Heart right ventricle (tissue), 16 donors: Measurements from ENCODE around the gene EHHADH. TPM values are rescaled to one million over a fixed set of nuclear protein-coding genes. Genes with fewer than 3 reads are reported as not detected.

ENCODE experiments used
- ATAC-seq, 8 donors: fragments of 200-7000 bp; cut with Tn5 transposase; one replicate each; pipeline ENCODE4 v1.9.1; 2020; ENCODE audit warnings: mild to moderate bottlenecking in 8 of 8, moderate library complexity in 8 of 8, moderate number of reproducible peaks in 1 of 8
- DNase-seq, 2 donors: peaks; one replicate each; pipeline ENCODE4 v3.0.0-alpha.2; 2020
- H3K27ac ChIP-seq, 10 donors: fragments of 200-600 bp; sonication (generic) in 2 of 10; one replicate each; pipeline versions ENCODE4 v1.5.0 to v1.8.0; 2020 to 2022; ENCODE audit warnings: mild to moderate bottlenecking in 3 of 10
- H3K27me3 ChIP-seq, 7 donors: fragments of 200-600 bp; one replicate each; pipeline ENCODE4 v1.8.0; 2021 to 2022; ENCODE audit warnings: mild to moderate bottlenecking in 2 of 7
- H3K36me3 ChIP-seq, 9 donors: fragments of 200-600 bp; sonication (generic) in 1 of 9; one replicate each; pipeline versions ENCODE4 v1.5.0 to v1.8.0; 2020 to 2022; ENCODE audit warnings: mild to moderate bottlenecking in 2 of 9
- H3K4me1 ChIP-seq, 9 donors: fragments of 200-600 bp; sonication (generic) in 1 of 9; one replicate each; pipeline versions ENCODE4 v1.5.0 to v1.8.0; 2020 to 2022; ENCODE audit warnings: mild to moderate bottlenecking in 4 of 9
- H3K4me3 ChIP-seq, 10 donors: fragments of 200-600 bp; sonication (generic) in 2 of 10; one replicate each; pipeline versions ENCODE4 v1.5.0 to v1.8.0; 2020 to 2022; ENCODE audit warnings: mild to moderate bottlenecking in 7 of 10, moderate library complexity in 2 of 10
- H3K9me3 ChIP-seq, 11 donors: fragments of 200-600 bp in 10 of 11; sonication (generic) in 2 of 11; one replicate each; pipeline versions ENCODE4 v1.5.0 to v1.8.0; 2013 to 2022; ENCODE audit warnings: mild to moderate bottlenecking in 2 of 11, control low read depth in 1 of 11, moderate library complexity in 1 of 11
- CTCF ChIP-seq, 9 donors: fragments of 200-600 bp; sonication (generic) in 2 of 9; IDR thresholded peaks; one replicate each; pipeline versions ENCODE4 v1.5.0 to v1.8.0; 2021 to 2022; ENCODE audit warnings: antibody characterized with exemption in 9 of 9, mild to moderate bottlenecking in 5 of 9, moderate library complexity in 1 of 9
- WGBS, 2 donors: extraction: QIAGEN DNeasy Blood & Tissue Kit; methylation state at CpG; one replicate each; pipeline ENCODE4 v1.1.7; 2013; ENCODE audit warnings: inconsistent platforms in 1 of 2; 5-methylcytosine and 5-hydroxymethylcytosine counted together
- intact Hi-C, 10 donors: fragments of 100-400 bp; cut with DNase I; formaldehyde crosslinking; loops; one replicate each; pipeline versions ENCODE4 v1.11.1 to v1.14.2; 2022
- microRNA-seq, 2 donors: library from miRNA; unstranded; fragments of <30 nt; microRNA quantifications; one replicate each; pipeline ENCODE4 v1.2.0, GENCODE V29; 2021
- polyA plus RNA-seq, 2 donors: library from polyadenylated mRNA; stranded (reverse); fragments of 200-250 nt; gene quantifications; one replicate each; pipeline ENCODE4 v1.2.3, GENCODE V29; 2013
- total RNA-seq, 10 donors: library from RNA; stranded (reverse); fragmentation: NEBNext Ultra II Directional in 3 of 10; extraction: Animal tissue kit (Norgen Biotek cat#: 25700) in 3 of 10; gene quantifications; one replicate each; pipeline versions ENCODE4 v1.2.1 to v1.2.4, GENCODE V29; 2021 to 2023
- donor health status: Arrhythmogenic right ventricular cardiomyopathy.
- donor health status: ischemic (EF 13 %, LVEDD 7.1; RV severe dilation, severe dysfunction).
- donor health status: healthy with polysubstance abuse.
- donor health status: DM: no; HTN: yes; CAD: no.
- donor health status: DM: no; HTN: no; CAD: no.
- donor health status: ischemic (EF 25% LVEDD 6.9; RV normal size, moderate dysfunction).
- donor health status: ischemic (EF 25% LVEDD 5.7; RV mildly dilated, moderate dysfunction).
- donor health status: healthy.
- donor health status: DM: yes; HTN: yes; CAD: no.
- donor health status: Ischemic cardiomyopathy.
- donor health status: ischemic (EF 35%, LVEDD 5.7; RV mildly dilated, moderate dysfunction).
- donor health status: nonischemic (EF 11% LVEDD 7.7; RV severe dilation, severe dysfunction).
- donor health status: DM: yes; HTN: yes; CAD: no.
- donor health status: PGD.
- donor health status: ischemic (EF 29% LVEDD 5.4; RV normal size, mild dysfunction).
- donor health status: nonischemic (EF 23%, LVEDD 6.1; RV moderate dilation, normal function).

Gene EHHADH
- total and polyA plus RNA-seq, 12 donors: 3.8 to 31.0 (median 20.0) TPM

- intact Hi-C loops: loop anchor here in 1 of 10 donors (10.0 kb wide), 1 partner anchor 64 kb away; no protein-coding TSS in a partner anchor
- H3K27ac ChIP-seq: peak overlapping the region in 4 of 10 donors; percentile 26 to 88 (median 35)
- TF ChIP-seq CTCF (IDR thresholded peaks at IDR 0.05): no peak
- WGBS, 2 donors: 69 to 86% methylated on average over 1 of the region's 1 CpG
- peaks cover 0 to 70% (median 31%) of the 10 kb centered on the region in 7 donors for H3K27me3 ChIP-seq
- DNase-seq (no peak), ATAC-seq (no peak)
- peak overlapping the region in 4 of 10 donors; percentile 60 to 76 (median 74) for H3K4me3 ChIP-seq
- no peaks in the 10 kb centered on the region for H3K36me3 ChIP-seq
- peaks cover 0 to 27% (median 11%) of the 10 kb centered on the region in 9 donors for H3K4me1 ChIP-seq
- H3K9me3 ChIP-seq: no peaks in the 10 kb centered on the region
Measured at GRCh38 chr3:185150561-185150960, 103.3 kb downstream of the EHHADH start.

DNA sequence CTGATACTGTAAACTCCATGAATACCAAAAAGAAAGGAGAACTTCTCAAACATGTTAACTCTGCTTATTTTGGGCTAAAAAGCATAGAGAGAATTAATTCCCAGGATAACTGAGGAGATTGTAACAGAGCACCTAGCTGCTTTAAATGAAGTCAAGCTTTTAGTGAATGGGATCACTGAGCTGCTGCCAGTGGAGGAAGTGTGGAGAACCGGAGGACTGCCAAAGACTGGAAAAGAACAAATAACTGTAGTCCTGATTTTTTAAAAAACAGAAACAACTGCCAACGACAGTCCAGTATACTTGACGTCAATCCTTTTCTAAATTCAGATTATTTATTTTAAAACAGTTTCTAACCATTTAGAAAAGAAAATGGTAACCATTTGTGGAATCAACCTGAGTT lies 104.3 kb downstream of the EHHADH start:
- H3K4me3 ChIP-seq: peak overlapping the region in 1 of 10 donors; percentile 7

DNA sequence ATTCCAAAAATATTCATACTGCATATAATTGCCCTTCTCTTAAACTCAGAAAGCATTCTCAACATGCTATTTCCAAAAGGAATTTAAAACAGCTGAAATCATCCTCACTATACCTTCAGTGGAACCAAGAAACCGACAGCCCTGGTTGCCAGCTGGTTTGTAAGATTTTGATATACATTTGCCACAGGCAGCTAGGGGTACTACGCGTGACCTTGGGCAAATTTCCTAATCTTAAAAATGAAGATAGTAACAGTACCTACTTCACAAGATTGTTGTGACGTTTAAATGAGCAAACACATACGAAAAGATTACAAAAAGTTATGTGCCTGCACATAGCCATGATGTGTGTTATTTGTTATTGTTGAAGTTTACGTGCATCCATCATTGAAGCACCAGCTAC lies 108.3 kb downstream of the EHHADH start:
- intact Hi-C loops: no loop called here
- Histone ChIP-seq H3K4me3 (no peak overlapping the region), H3K27ac (no peak overlapping the region), H3K4me1 (peaks cover 0 to 9% (median 0%) of the 10 kb centered on the region in 9 donors), H3K27me3 (peaks cover 0 to 25% (median 13%) of the 10 kb centered on the region in 7 donors), H3K36me3 (no peaks in the 10 kb centered on the region), H3K9me3 (no peaks in the 10 kb centered on the region)
- DNase-seq: no peak
- WGBS, 2 donors: 90 to 93% methylated on average over 6 of the region's 6 CpGs
- no peak for TF ChIP-seq CTCF (IDR thresholded peaks at IDR 0.05)
- ATAC-seq: no peak

More for the DNA sequence above, 104.3 kb downstream of the EHHADH start:
- peak in 3 of 8 donors; percentile 12 to 48 (median 40) for ATAC-seq
- peak in 1 of 2 donors; percentile 32 for DNase-seq
- no peaks in the 10 kb centered on the region for H3K9me3 ChIP-seq
- peak overlapping the region in 3 of 10 donors; percentile 2 to 35 (median 26) for H3K27ac ChIP-seq
- peaks cover 0 to 65% (median 31%) of the 10 kb centered on the region in 7 donors for H3K27me3 ChIP-seq
- peaks cover 0 to 27% (median 11%) of the 10 kb centered on the region in 9 donors for H3K4me1 ChIP-seq
- 54 to 63% methylated on average over 3 of the region's 3 CpGs for WGBS, 2 donors
- intact Hi-C loops: no loop called here
- TF ChIP-seq CTCF (IDR thresholded peaks at IDR 0.05): no peak
- H3K36me3 ChIP-seq: no peaks in the 10 kb centered on the region

DNA sequence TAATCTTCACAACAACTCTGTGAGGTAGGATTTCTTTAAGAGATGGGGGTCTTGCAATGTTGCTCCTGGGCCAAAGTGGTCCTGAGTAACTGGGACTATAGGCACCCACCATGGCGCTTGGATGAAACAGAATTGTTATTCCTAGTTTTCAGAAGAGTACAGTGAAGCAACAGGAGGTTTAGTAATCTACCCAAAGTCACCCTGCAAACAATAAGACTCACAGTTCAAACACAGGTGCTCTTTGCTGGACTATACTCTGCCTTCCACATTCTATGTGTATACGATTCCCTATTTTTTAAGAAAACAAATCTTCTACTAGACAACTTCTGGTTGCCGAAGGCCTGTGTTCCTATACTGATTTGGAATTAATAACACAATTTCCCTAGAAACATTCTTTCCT lies 109.1 kb downstream of the EHHADH start:
- ATAC-seq (no peak), DNase-seq (no peak)
- TF ChIP-seq CTCF (IDR thresholded peaks at IDR 0.05): no peak
- Histone ChIP-seq H3K27me3 (peaks cover 0 to 18% (median 13%) of the 10 kb centered on the region in 7 donors), H3K36me3 (no peaks in the 10 kb centered on the region), H3K9me3 (no peaks in the 10 kb centered on the region), H3K4me3 (no peak overlapping the region), H3K4me1 (peaks cover 0 to 6% (median 0%) of the 10 kb centered on the region in 9 donors), H3K27ac (no peak overlapping the region)
- intact Hi-C loops: no loop called here
- 96 to 100% methylated on average over 3 of the region's 3 CpGs for WGBS, 2 donors

Small RNAs within 50 kb of the gene (microRNA-seq; reads per million reads assigned to microRNA genes)
- 1.5 to 2.4 reads per million in 2 donors for gene MIR5588

Other genes starting within 250 kb of the EHHADH start
- 1 to 10 TPM; 1.4 to 2.2 (median 1.7) TPM for gene C3orf70, start 101.0 kb downstream of the EHHADH start, total RNA-seq
- gene C3orf70, start 101.0 kb downstream of the EHHADH start, polyA plus RNA-seq: 1 to 10 TPM in 1 of 2 donors, under 1 TPM in 1; 0.75 to 1.2 TPM
- 10 to 100 TPM in 6 of 10 donors, 1 to 10 TPM in 4; 7.1 to 14.9 (median 11.3) TPM for gene MAP3K13, start 109.1 kb upstream of the EHHADH start, total RNA-seq
- gene MAP3K13, start 109.1 kb upstream of the EHHADH start, polyA plus RNA-seq: 1 to 10 TPM; 9.8 TPM
- 10 to 100 TPM in 8 of 10 donors, 1 to 10 TPM in 2; 8.8 to 12.7 (median 11.5) TPM for gene TMEM41A, start 245.0 kb upstream of the EHHADH start, total RNA-seq
- 1 to 10 TPM; 8.7 to 9.4 TPM for gene TMEM41A, start 245.0 kb upstream of the EHHADH start, polyA plus RNA-seq